Tibial nerve (tissue), 4 donors: ENCODE measurements around the gene IDI1.

Source experiments
- EP300 ChIP-seq, 2 donors: sonication (generic); formaldehyde crosslinking; IDR thresholded peaks; one replicate each; pipeline ENCODE4 v1.6.1; 2017; ENCODE audit warnings: antibody characterized with exemption in 2 of 2, mild to moderate bottlenecking in 1 of 2
- TF ChIP-seq, protein P1 (sequence below), 5 experiments: fragments of 200-600 bp in 3 of 5; fragments of 450-650 bp in 2 of 5; sonication (generic) in 3 of 5; IDR thresholded peaks; one replicate each; pipeline ENCODE4 v1.5.1; 2016 to 2019; ENCODE audit warnings: antibody characterized with exemption in 5 of 5, mild to moderate bottlenecking in 3 of 5, moderate library complexity in 2 of 5

GRCh38 chr10:1045415-1045814 is 3.5 kb downstream of the IDI1 start:
- TF ChIP-seq, protein P1, sequence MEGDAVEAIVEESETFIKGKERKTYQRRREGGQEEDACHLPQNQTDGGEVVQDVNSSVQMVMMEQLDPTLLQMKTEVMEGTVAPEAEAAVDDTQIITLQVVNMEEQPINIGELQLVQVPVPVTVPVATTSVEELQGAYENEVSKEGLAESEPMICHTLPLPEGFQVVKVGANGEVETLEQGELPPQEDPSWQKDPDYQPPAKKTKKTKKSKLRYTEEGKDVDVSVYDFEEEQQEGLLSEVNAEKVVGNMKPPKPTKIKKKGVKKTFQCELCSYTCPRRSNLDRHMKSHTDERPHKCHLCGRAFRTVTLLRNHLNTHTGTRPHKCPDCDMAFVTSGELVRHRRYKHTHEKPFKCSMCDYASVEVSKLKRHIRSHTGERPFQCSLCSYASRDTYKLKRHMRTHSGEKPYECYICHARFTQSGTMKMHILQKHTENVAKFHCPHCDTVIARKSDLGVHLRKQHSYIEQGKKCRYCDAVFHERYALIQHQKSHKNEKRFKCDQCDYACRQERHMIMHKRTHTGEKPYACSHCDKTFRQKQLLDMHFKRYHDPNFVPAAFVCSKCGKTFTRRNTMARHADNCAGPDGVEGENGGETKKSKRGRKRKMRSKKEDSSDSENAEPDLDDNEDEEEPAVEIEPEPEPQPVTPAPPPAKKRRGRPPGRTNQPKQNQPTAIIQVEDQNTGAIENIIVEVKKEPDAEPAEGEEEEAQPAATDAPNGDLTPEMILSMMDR (IDR thresholded peaks at IDR 0.05) = no peak
- no peak for TF ChIP-seq EP300 (IDR thresholded peaks at IDR 0.05)
